Mucosa of rectum (tissue), 2 donors: Measurements from ENCODE around the gene CYP1B1.
A peak's percentile ranks its signal among the peaks of the same experiment; 100 is the strongest.

ENCODE experiments used
- H3K27ac ChIP-seq, 2 donors: one replicate each; pipeline ENCODE4 v1.7.0; 2013; ENCODE audit warnings: inconsistent platforms in 2 of 2, low read depth in 2 of 2, low read length in 2 of 2
- H3K27me3 ChIP-seq, 2 donors: one replicate each; pipeline ENCODE4 v1.7.0; 2013; ENCODE audit warnings: low read length in 2 of 2; ENCODE audit not compliant: control insufficient read depth in 2 of 2, insufficient read depth in 2 of 2
- H3K36me3 ChIP-seq, 2 donors: one replicate each; pipeline ENCODE4 v1.7.0; 2013; ENCODE audit warnings: low read length in 2 of 2; ENCODE audit not compliant: control insufficient read depth in 2 of 2, insufficient read depth in 2 of 2
- H3K4me1 ChIP-seq, 2 donors: one replicate each; pipeline ENCODE4 v1.7.0; 2013; ENCODE audit warnings: low read length in 2 of 2, mild to moderate bottlenecking in 1 of 2; ENCODE audit not compliant: control insufficient read depth in 2 of 2, insufficient read depth in 2 of 2
- H3K4me3 ChIP-seq, 2 donors: one replicate each; pipeline ENCODE4 v1.7.0; 2013; ENCODE audit warnings: low read length in 2 of 2
- H3K9ac ChIP-seq, 2 donors: one replicate each; pipeline ENCODE4 v1.7.0; 2013; ENCODE audit warnings: low read length in 2 of 2, low read depth in 1 of 2, mild to moderate bottlenecking in 1 of 2
- H3K9me3 ChIP-seq, 2 donors: one replicate each; pipeline ENCODE4 v1.7.0; 2013; ENCODE audit warnings: low read length in 2 of 2; ENCODE audit not compliant: control insufficient read depth in 2 of 2
- donor health status: healthy.
- donor health status: Normal muscosa, but diverticular disease.

Gene CYP1B1

DNA sequence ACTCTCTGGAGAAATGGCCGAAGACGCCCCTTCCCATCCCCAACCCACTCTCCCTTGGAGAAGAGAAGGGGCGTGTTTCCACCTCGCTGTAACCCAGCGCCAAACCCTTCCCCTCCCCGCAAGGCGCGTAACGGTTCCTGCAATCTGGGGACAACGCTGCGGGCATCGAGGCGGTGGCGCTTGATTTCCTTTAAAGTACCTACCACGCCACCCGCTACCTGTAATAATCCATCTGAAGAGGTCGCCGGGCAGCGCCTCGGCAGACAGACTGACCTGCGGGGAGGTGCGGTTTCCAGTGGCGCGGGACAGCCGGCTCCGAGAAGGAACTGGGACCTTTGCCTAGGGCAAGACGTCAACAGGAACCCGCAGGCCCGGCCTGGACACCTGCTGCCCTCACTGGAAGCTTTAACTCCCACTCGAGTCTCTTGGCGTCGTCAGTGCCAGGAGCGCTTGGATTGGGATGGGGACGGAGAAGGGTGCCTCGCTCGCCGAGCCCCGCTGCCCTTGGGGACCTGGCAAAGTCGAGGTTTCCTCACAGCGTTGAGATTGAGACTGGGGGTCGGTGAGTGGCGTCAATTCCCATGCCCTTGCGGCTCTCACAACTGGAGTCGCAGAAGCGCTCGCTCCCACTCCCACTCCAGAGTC, at the start of gene CYP1B1:
CYP1B1 (minus strand) TSS at position 645 of the 645 bp plus-strand sequence. CDS start 763 bp downstream, outside the sequence.
- Histone ChIP-seq H3K36me3 (no peaks in the 10 kb centered on the region), H3K9ac (peak within 1 kb of the TSS in 1 of 2 donors; percentile 65), H3K27me3 (peaks cover 19 to 20% of the 10 kb centered on the region in 2 donors), H3K4me3 (peak within 1 kb of the TSS; percentile 51 to 67), H3K27ac (peak within 1 kb of the TSS; percentile 43 to 62), H3K4me1 (peaks cover 6 to 14% of the 10 kb centered on the region in 2 donors), H3K9me3 (no peaks in the 10 kb centered on the region)

DNA sequence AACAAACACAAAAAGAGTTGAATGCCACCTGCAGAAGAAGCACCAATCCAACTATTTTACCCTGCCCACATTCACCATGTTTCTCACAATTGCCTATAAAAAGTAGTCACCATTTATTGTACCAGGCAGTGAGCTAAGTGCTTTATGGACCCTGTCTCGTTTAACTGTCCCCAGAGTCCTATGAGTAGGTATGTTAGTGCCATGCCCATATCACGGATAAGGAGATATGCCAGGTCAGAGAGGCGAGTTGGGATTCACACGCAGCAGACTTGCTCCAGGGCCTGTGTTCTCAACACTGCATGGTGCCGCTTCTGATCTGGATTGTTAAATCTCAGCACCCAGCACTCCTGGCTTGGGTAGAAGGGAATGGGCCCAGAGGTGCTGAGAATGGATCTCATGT, 49.1 kb upstream of the CYP1B1 start:
- peaks cover 0 to 14% of the 10 kb centered on the region in 2 donors for H3K4me1 ChIP-seq
- H3K27me3 ChIP-seq = no peaks in the 10 kb centered on the region
- H3K9ac ChIP-seq = no peak overlapping the region

DNA sequence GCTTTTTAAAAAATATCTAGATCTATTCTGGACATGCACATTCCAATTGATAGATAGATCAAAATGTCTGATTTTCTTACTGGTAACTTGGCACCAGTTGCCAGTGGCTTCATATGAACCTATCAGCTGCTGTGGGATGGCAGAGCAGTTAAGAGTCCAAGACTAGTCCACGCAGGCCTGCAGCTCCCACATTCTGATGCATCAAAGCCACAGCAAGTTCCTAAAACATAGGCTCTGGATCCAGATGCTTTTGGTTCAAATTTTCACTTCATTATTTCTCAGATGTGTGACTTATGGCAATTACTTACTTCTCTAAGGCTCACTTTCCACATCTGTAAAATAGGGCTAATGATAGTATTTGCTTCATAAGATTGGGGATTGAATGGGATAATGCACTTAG, 48.0 kb upstream of the CYP1B1 start:
- Histone ChIP-seq H3K9me3 (peaks cover 0 to 3% of the 10 kb centered on the region in 2 donors), H3K27ac (no peak overlapping the region), H3K36me3 (no peaks in the 10 kb centered on the region), H3K4me1 (peaks cover 0 to 14% of the 10 kb centered on the region in 2 donors), H3K9ac (no peak overlapping the region), H3K4me3 (no peak overlapping the region), H3K27me3 (no peaks in the 10 kb centered on the region)

More for the DNA sequence above, 49.1 kb upstream of the CYP1B1 start:
- no peak overlapping the region for H3K27ac ChIP-seq
- peaks cover 0 to 3% of the 10 kb centered on the region in 2 donors for H3K9me3 ChIP-seq
- no peaks in the 10 kb centered on the region for H3K36me3 ChIP-seq
- no peak overlapping the region for H3K4me3 ChIP-seq

DNA sequence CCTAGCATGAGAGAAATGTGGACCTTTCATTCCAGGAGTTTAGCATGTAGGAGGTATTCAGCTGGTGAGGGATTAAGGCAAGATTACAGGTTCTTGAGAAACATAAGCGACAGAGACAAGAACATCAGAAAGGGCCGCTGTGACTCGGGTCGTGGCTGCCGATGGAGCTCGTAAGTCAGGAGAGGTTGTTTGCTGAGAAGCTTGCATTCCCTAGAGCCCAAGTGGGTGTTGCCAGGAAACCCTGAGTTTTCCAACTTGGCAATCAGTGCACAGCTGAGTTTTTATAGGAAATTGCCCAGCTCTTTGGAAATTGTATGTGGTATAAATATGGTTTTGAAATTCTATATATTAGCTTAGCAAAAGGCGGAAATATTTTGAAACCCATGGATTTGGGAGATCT, 46.4 kb upstream of the CYP1B1 start:
- H3K27me3 ChIP-seq = no peaks in the 10 kb centered on the region
- H3K36me3 ChIP-seq = no peaks in the 10 kb centered on the region
- H3K27ac ChIP-seq = no peak overlapping the region
- peaks cover 0 to 14% of the 10 kb centered on the region in 2 donors for H3K4me1 ChIP-seq
- peaks cover 0 to under 1% of the 10 kb centered on the region in 2 donors for H3K9me3 ChIP-seq
- H3K4me3 ChIP-seq = no peak overlapping the region
- no peak overlapping the region for H3K9ac ChIP-seq

DNA sequence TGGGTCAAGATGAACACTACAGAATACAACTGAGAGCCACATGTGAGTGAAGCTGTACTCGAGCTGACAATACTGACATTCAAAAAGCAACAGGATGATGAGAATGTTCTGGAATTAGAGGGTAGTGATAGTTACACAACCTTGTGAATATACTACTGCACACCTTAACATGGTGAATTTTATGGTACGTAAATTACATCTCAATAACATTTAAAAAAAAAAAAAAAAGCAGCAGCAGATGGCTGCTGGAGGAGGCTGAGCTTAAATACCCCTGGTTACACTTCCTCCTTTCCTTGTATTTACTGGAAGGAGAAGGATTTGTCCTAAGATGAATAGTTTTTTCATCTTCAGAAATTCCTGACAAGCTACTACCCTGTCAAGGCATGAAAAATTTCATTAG, 45.5 kb upstream of the CYP1B1 start:
- H3K4me3 ChIP-seq = no peak overlapping the region
- H3K9me3 ChIP-seq = no peaks in the 10 kb centered on the region
- no peak overlapping the region for H3K27ac ChIP-seq

DNA sequence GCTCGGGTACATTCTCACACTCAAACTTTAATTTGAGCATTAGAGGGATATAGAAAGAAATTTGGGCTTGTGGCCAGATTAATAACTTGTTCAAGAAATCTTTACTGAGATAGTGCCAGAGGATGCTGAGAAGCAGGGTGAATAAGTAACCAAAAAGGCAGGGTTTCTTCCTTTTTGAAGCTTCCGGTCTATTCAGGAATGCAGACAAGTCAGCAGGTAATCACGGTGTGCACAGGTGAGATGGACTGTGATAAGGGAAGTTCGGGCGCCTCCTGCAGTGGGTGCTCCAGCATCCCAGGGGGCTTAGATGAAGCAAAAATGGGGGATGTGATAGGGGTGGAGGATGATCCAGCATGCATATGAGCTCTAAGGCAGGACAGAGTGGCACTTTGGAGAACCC, 44.9 kb upstream of the CYP1B1 start:
- H3K9me3 ChIP-seq = no peaks in the 10 kb centered on the region
- no peak overlapping the region for H3K27ac ChIP-seq
- H3K4me1 ChIP-seq = peaks cover 0 to 14% of the 10 kb centered on the region in 2 donors
- H3K4me3 ChIP-seq = no peak overlapping the region
- no peak overlapping the region for H3K9ac ChIP-seq
- H3K27me3 ChIP-seq = no peaks in the 10 kb centered on the region
- H3K36me3 ChIP-seq = no peaks in the 10 kb centered on the region

More for the DNA sequence above, 45.5 kb upstream of the CYP1B1 start:
- Histone ChIP-seq H3K9ac (no peak overlapping the region), H3K4me1 (peaks cover 0 to 14% of the 10 kb centered on the region in 2 donors), H3K27me3 (no peaks in the 10 kb centered on the region), H3K36me3 (no peaks in the 10 kb centered on the region)

DNA sequence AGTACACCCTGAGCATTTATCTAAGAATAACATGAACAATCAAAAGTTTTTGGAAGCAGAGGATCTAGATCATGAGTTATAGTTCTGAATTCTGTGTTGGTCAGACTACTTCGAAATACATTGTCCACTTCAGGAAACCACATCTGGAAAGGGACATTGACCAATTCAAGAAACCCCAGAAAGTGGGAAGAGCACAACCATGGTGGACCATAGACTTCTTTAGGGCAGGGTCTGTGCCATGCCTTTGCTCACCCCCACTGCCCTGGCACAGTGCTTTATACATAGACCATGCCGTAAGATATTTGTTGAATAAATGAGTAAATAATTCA, 44.3 kb upstream of the CYP1B1 start:
- Histone ChIP-seq H3K4me3 (no peak overlapping the region), H3K9me3 (no peaks in the 10 kb centered on the region), H3K27ac (no peak overlapping the region), H3K27me3 (no peaks in the 10 kb centered on the region), H3K9ac (no peak overlapping the region), H3K4me1 (peaks cover 0 to 13% of the 10 kb centered on the region in 2 donors), H3K36me3 (no peaks in the 10 kb centered on the region)

DNA sequence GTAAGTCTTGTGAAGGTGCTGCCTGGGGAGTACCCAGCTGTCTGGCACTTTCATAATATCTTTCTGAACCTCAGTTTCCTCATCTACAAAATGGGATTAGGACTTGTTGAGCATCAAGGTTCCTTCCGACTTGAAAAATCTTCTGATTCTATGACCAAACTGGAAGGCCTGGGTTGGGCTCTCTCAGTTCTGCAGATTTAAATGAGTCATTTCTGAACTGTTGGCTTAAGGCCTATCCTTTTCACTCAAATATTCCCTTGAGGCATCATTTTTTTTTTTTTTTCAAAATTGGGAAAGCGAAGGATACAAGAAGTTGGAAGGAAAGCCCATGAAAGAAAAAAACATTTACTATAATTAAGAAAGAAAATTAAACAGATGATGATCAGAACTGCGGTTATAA, 40.8 kb upstream of the CYP1B1 start:
- H3K9me3 ChIP-seq = no peaks in the 10 kb centered on the region
- H3K27me3 ChIP-seq = no peaks in the 10 kb centered on the region
- no peak overlapping the region for H3K27ac ChIP-seq
- H3K9ac ChIP-seq = no peak overlapping the region
- peaks cover 0 to 5% of the 10 kb centered on the region in 2 donors for H3K4me1 ChIP-seq
- H3K4me3 ChIP-seq = no peak overlapping the region
- H3K36me3 ChIP-seq = no peaks in the 10 kb centered on the region

DNA sequence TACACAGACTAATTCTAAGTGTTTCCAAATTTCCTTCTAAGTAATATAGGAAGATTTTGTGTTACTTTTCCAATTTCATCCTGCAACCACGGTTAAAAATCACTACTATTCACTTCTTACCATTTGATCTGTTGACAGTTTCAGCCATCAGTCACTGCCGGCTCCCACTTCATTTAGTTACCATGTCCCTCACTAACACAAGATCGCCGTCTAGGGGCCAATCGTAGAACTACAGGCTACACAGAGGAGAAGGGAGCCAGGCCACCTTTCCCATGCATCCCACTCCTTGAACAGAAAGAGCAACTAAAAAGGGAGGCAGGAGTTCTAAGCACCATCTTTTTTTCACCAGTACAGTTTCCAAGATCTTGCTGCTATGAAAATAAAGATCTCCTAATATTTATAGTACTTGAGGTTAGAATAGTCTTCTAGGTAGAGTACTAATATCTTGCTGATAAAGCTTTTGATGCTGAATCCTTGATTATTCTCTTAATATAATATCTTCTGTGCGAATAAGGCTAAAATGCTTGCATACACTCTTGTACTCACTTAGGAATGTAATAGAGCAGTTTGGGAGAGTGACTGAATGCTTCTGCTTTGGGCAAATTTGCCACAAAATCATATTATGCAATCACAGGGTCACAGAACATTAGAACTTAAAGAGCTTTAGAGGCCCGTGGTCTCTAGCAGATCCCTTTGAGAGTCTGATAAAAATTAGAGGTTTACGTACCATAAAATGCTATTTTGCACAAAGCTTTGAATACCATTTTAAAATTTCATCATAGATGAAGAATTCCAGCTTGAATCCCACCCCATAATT, 39.5 kb upstream of the CYP1B1 start:
- Histone ChIP-seq H3K27me3 (no peaks in the 10 kb centered on the region), H3K36me3 (no peaks in the 10 kb centered on the region), H3K27ac (no peak overlapping the region), H3K9ac (no peak overlapping the region), H3K4me3 (no peak overlapping the region), H3K9me3 (no peaks in the 10 kb centered on the region), H3K4me1 (no peaks in the 10 kb centered on the region)

DNA sequence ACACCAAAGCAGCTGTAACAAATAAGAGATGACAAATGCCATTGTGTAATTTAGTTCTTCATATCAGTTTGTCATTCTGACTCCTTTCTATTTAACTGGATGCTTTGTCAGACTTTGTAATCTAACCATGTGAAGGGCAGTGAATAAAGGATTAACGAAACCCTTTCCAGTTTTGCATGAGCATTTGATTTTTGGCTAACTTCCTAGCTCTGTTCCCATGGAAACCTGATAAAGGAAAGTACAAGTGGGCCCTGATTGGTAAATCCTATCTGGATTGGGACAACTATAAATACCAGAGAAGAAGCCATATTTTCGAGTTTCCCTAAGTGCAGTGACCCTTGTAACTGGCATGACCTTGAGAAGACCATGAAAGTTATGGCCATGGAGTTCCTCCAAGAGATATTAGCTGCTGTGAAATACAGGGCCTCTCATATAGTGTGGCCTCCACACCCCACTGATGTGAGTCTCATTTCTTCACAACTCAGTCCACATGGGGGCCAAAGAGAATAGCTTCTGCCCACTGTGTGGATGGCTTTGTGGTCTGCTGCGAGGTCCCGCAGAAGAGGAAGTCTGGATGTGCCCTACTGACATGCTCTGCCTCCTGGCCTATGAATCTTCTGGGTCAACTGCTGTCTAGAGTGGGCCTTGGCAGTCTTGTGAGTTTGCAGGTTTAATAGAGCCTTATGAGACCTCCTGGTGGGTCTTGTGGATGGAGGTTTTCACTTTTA, 38.2 kb upstream of the CYP1B1 start:
- no peaks in the 10 kb centered on the region for H3K4me1 ChIP-seq
- no peaks in the 10 kb centered on the region for H3K9me3 ChIP-seq
- H3K27ac ChIP-seq = no peak overlapping the region
- H3K4me3 ChIP-seq = no peak overlapping the region
- no peaks in the 10 kb centered on the region for H3K36me3 ChIP-seq
- H3K27me3 ChIP-seq = no peaks in the 10 kb centered on the region
- H3K9ac ChIP-seq = no peak overlapping the region
